22Rv1 (cell line): ENCODE measurements around the gene KIAA1958.

ENCODE experiments used
- H3K27ac ChIP-seq: fragments of 450-650 bp; 2 replicates; pipeline ENCODE4 v1.5.1; 2017
- ZFX ChIP-seq: fragments of 450-650 bp; IDR thresholded peaks from 2 replicates; pipeline ENCODE4 v1.6.1; 2017; ENCODE audit warnings: antibody characterized with exemption, borderline replicate concordance
- TF ChIP-seq, protein P1 (sequence below): fragments of 450-650 bp; IDR thresholded peaks from 2 replicates; pipeline ENCODE4 v1.5.1; 2017; ENCODE audit warnings: mild to moderate bottlenecking

The KIAA1958 gene

DNA sequence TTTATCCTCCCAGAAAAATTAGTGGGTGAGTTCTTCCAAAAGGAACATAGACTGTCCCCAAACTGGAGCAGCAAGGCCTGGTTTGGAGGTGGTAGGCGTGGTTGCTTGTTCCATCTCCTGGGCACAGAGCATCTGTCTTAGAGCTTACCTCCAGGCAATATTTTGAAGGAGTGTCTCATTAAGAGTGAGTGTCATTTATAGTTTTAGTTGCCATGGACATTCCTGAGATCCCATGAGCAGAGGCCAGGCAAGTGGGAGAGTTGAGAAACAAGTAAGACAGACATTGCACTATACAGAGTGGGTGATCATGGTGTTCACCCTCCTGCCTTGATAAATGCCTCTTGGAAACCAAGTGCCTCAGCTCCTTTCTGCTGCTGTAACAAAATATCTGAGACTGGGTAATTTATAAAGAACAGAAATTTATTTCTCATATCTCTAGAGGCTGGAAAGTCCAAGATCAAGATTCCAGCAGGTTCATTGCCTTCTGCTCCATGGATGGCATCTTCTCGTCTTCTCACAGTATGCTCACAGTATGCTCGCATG, 68.5 kb downstream of the KIAA1958 start:
- H3K27ac ChIP-seq, result no peak overlapping the region
- TF ChIP-seq, protein P1, sequence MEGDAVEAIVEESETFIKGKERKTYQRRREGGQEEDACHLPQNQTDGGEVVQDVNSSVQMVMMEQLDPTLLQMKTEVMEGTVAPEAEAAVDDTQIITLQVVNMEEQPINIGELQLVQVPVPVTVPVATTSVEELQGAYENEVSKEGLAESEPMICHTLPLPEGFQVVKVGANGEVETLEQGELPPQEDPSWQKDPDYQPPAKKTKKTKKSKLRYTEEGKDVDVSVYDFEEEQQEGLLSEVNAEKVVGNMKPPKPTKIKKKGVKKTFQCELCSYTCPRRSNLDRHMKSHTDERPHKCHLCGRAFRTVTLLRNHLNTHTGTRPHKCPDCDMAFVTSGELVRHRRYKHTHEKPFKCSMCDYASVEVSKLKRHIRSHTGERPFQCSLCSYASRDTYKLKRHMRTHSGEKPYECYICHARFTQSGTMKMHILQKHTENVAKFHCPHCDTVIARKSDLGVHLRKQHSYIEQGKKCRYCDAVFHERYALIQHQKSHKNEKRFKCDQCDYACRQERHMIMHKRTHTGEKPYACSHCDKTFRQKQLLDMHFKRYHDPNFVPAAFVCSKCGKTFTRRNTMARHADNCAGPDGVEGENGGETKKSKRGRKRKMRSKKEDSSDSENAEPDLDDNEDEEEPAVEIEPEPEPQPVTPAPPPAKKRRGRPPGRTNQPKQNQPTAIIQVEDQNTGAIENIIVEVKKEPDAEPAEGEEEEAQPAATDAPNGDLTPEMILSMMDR, result no peak
- TF ChIP-seq ZFX, result no peak

DNA sequence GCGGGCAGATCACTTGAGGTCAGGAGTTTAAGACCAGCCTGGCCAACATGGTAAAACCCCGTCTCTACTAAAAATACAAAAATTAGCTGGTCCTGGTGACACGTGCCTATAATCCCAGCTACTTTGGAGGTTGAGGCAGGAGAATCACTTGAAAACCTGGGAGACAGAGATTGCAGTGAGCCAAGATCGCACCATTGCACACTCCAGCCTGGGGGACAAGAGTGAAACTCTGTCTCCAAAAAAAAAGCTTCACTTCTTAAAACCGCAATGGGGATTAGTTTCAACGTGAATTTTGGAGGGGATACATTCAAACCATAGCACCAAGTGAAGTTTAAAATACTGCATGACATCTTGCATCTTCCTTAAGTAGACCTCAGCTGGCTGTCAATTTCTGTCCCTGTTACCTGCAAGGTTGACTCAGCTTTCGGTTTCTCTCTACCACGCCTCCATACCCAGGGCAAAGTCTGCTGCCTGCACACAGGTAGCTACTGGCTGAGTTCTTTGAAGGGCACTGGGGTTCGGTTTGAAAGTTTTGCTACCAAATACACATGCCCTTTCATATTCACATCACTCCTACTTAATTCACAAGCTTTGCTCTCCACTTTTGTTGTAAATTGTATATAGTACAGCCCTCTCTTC, 69.3 kb downstream of the KIAA1958 start:
- no peak overlapping the region for H3K27ac ChIP-seq
- TF ChIP-seq, protein P1, result no peak
- no peak for TF ChIP-seq ZFX

DNA sequence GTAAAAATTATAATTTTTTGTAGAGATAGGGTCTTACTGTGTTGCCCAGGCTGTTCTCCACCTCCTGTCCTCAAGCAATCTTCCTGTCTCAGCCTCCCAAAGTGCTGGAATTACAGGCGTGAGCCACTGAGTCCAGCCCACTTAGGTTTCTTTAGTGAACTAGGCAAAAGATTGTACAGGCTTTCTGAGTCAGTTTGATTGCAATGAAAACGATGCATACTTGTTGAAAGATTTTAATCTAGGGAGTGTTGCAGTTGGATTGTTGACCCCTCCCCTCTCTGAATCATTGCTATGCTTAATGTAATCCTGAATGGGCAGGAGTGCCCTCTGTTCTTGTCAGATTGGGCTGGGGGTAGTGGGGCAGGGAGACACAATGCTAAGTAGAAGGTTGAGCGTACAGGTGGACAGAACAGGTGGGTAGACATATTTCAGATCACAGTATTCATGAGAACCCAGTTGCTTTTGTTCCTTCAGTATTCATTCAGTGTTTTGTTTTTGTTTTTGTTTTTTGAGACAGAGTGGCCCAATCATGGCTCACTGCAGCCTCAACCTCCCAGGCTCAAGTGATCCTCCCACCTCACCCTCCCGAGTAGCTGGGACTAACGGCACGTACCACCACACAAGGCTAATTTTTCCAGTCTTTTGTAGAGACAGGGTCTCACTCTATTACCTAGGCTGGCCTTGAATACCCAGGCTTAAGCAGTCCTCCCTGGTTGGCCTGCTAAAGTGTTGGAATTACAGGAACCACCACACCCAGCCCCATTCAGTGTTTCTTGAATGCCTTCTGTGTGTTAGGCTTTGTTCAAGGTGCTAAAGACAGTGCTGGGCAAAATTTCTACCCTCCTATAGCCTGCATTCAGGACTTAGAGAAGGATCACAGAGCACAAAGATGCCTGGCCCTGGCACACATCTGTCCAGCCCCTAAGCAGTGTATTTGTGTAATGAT, 70.1 kb downstream of the KIAA1958 start:
- TF ChIP-seq, protein P1, result no peak
- no peak for TF ChIP-seq ZFX
- H3K27ac ChIP-seq, result no peak overlapping the region

- no peak overlapping the region for H3K27ac ChIP-seq
- TF ChIP-seq ZFX, result no peak
- TF ChIP-seq, protein P1, result no peak
These were observed 71.8 kb downstream of the KIAA1958 start for GRCh38 chr9:112558476-112558875.

DNA sequence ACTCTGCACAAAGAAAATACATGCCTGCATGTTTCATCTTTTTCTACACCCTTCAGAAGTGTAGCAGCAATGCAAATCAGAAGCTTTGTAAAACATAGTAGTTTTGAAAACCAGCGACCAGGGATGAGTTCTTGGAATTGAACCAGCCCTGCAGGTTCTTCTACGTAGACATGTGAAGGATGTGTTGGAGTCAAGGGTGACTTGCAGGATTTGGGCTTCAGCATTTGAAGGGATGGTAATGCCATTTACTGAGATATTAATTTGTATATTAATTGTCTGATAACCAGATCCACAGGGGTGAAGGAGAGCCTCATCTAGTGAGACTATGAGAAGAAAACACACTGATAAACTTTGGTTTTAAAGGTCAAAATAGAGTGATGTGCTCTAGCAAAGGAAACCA, 72.4 kb downstream of the KIAA1958 start:
- no peak overlapping the region for H3K27ac ChIP-seq
- TF ChIP-seq, protein P1, result no peak
- no peak for TF ChIP-seq ZFX

GRCh38 chr9:112559629-112560413, 73.2 kb downstream of the KIAA1958 start:
- no peak for TF ChIP-seq ZFX
- TF ChIP-seq, protein P1, result no peak
- no peak overlapping the region for H3K27ac ChIP-seq
